Esophagus muscularis mucosa (tissue), 4 donors: ENCODE measurements around the gene COA5. TPM values are rescaled to one million over a fixed set of nuclear protein-coding genes. Genes with fewer than 3 reads are reported as not detected.
"Not testable (repeated sequence)": the region's sequence is repeated elsewhere in the genome, so short reads cannot be mapped to it uniquely, and the experiment has no call there.

ENCODE experiments used
- DNase-seq: peaks from one replicate; pipeline ENCODE4 v3.0.0-alpha.2; 2017; ENCODE audit errors: extremely low spot score
- H3K27ac ChIP-seq, 4 donors: fragments of 200-600 bp; sonication (generic); replicated peaks in 1 of 4; 1 replicate in 3 of 4; 2 replicates in 1 of 4; pipeline ENCODE4 v1.5.1; 2016 to 2019; ENCODE audit warnings: mild to moderate bottlenecking in 1 of 4
- H3K27me3 ChIP-seq, 4 donors: fragments of 200-600 bp; sonication (generic); one replicate each; pipeline versions ENCODE4 v1.5.1 to v1.6.0; 2016 to 2019
- H3K36me3 ChIP-seq, 4 donors: fragments of 200-600 bp; sonication (generic); one replicate each; pipeline ENCODE4 v1.5.1; 2016 to 2019
- H3K4me1 ChIP-seq, 4 donors: fragments of 200-600 bp; sonication (generic); one replicate each; pipeline ENCODE4 v1.5.1; 2016 to 2019
- H3K4me3 ChIP-seq, 4 donors: fragments of 200-600 bp; sonication (generic); 1 replicate in 2 of 4; 2 replicates in 2 of 4; pipeline ENCODE4 v1.5.1; 2016 to 2019; ENCODE audit warnings: mild to moderate bottlenecking in 4 of 4, moderate library complexity in 1 of 4
- H3K9me3 ChIP-seq, 4 donors: fragments of 200-600 bp; sonication (generic); 1 replicate in 3 of 4; 2 replicates in 1 of 4; pipeline ENCODE4 v1.5.1; 2016 to 2019
- EP300 ChIP-seq: sonication (generic); formaldehyde crosslinking; IDR thresholded peaks from one replicate; pipeline ENCODE4 v1.6.1; 2017; ENCODE audit warnings: antibody characterized with exemption
- POLR2A ChIP-seq: fragments of 450-650 bp; IDR thresholded peaks from one replicate; pipeline ENCODE4 v1.6.1; 2017; ENCODE audit warnings: antibody characterized with exemption, moderate library complexity, mild to moderate bottlenecking, low read depth
- POLR2AphosphoS5 ChIP-seq, 2 donors: sonication (generic); formaldehyde crosslinking; IDR thresholded peaks; one replicate each; pipeline ENCODE4 v1.6.1; 2017; ENCODE audit warnings: antibody characterized with exemption in 2 of 2
- WGBS: methylation state at CpG from one replicate; pipeline ENCODE4 v1.1.5; 2018; 5-methylcytosine and 5-hydroxymethylcytosine counted together
- intact Hi-C: fragments of 100-400 bp; cut with DNase I; formaldehyde crosslinking; loops from one replicate; pipeline ENCODE4 v1.15.1; 2023
- total RNA-seq, 4 donors: library from RNA; depleted of rRNA; stranded (reverse); fragments of >200 nt; gene quantifications; one replicate each; pipeline versions ENCODE4 v1.1.0 to v1.2.1, GENCODE V29; 2016
- TF ChIP-seq, protein P1 (sequence below), 3 experiments: fragments of 200-600 bp in 2 of 3; fragments of 450-650 bp in 1 of 3; sonication (generic) in 2 of 3; IDR thresholded peaks; one replicate each; pipeline ENCODE4 v1.5.1; 2017 to 2019; ENCODE audit warnings: antibody characterized with exemption in 3 of 3, mild to moderate bottlenecking in 2 of 3, moderate library complexity in 1 of 3

Gene COA5
- total RNA-seq, 4 donors from 2014 or later = 28.3 to 48.2 (median 31.7) TPM

DNA sequence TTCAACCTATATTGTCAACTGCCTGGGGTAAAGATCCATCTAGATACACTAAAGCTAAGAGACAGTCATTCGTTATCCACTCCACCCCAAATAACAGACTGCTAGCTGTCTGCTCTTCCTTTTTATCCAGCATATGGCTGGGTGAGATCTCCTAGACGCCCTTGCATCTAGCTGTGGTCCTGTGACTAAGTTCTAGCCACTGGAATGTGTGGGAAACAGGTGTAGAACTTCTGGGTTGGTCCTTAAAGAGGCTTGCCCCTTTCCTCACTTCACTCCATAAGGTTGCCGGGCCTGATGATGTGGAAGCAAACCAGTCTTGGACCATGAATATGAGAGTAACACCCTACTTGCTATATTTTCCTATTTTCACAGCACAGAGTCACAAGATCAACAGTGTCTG is 3.2 kb downstream of the COA5 start:
- peaks cover 4 to 39% (median 33%) of the 10 kb centered on the region in 4 donors for H3K36me3 ChIP-seq
- peaks cover 30 to 46% (median 38%) of the 10 kb centered on the region in 4 donors for H3K4me1 ChIP-seq
- DNase-seq = peak; percentile 87
- 77% methylated on average over 3 of the region's 3 CpGs for WGBS
- H3K4me3 ChIP-seq = no peak overlapping the region
- peaks cover 0 to 4% (median 0%) of the 10 kb centered on the region in 4 donors for H3K27me3 ChIP-seq
- intact Hi-C loops = loop anchor here (10.0 kb wide), 1 partner anchor 160 kb away; the partner anchor contains the start of gene INPP4A
- no peak for TF ChIP-seq POLR2AphosphoS5 (IDR thresholded peaks at IDR 0.05)
- TF ChIP-seq, protein P1, sequence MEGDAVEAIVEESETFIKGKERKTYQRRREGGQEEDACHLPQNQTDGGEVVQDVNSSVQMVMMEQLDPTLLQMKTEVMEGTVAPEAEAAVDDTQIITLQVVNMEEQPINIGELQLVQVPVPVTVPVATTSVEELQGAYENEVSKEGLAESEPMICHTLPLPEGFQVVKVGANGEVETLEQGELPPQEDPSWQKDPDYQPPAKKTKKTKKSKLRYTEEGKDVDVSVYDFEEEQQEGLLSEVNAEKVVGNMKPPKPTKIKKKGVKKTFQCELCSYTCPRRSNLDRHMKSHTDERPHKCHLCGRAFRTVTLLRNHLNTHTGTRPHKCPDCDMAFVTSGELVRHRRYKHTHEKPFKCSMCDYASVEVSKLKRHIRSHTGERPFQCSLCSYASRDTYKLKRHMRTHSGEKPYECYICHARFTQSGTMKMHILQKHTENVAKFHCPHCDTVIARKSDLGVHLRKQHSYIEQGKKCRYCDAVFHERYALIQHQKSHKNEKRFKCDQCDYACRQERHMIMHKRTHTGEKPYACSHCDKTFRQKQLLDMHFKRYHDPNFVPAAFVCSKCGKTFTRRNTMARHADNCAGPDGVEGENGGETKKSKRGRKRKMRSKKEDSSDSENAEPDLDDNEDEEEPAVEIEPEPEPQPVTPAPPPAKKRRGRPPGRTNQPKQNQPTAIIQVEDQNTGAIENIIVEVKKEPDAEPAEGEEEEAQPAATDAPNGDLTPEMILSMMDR (IDR thresholded peaks at IDR 0.05) = no peak
- no peak for TF ChIP-seq EP300
- TF ChIP-seq POLR2A = no peak
- no peaks in the 10 kb centered on the region for H3K9me3 ChIP-seq
- no peak overlapping the region for H3K27ac ChIP-seq

DNA sequence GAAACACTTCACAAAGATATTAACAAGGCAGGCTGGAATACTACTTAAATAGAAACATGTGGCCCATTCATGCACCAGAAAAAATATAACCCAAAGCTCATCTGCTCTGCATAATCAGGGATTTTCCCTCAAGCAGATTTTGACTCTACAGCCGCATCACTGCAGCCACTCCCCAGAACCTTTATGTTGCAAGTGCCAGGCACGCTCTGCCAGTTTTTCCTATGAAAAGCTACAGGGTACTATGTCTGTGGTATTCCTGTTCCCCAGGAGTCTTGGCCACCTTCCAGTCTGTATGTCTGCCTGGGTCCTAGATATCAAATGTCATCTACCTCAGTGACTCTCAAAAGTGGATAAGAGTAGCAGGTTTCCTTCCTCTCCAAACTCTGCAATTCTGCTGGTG is 3.8 kb downstream of the COA5 start:
- TF ChIP-seq, protein P1 (IDR thresholded peaks at IDR 0.05) = no peak
- TF ChIP-seq EP300 (no peak), POLR2AphosphoS5 (IDR thresholded peaks at IDR 0.05) (no peak), POLR2A (no peak)
- H3K36me3 ChIP-seq = peaks cover 7 to 45% (median 38%) of the 10 kb centered on the region in 4 donors
- no peak overlapping the region for H3K27ac ChIP-seq
- no peaks in the 10 kb centered on the region for H3K9me3 ChIP-seq
- H3K4me3 ChIP-seq = no peak overlapping the region
- intact Hi-C loops = loop anchor here (5.0 to 10.0 kb wide), 2 partner anchors 160 to 192 kb away; partner anchors contain the start of gene INPP4A
- peaks cover 0 to 4% (median 0%) of the 10 kb centered on the region in 4 donors for H3K27me3 ChIP-seq
- 82% methylated on average over 2 of the region's 2 CpGs for WGBS
- H3K4me1 ChIP-seq = peaks cover 25 to 40% (median 32%) of the 10 kb centered on the region in 4 donors
- no peak for DNase-seq

DNA sequence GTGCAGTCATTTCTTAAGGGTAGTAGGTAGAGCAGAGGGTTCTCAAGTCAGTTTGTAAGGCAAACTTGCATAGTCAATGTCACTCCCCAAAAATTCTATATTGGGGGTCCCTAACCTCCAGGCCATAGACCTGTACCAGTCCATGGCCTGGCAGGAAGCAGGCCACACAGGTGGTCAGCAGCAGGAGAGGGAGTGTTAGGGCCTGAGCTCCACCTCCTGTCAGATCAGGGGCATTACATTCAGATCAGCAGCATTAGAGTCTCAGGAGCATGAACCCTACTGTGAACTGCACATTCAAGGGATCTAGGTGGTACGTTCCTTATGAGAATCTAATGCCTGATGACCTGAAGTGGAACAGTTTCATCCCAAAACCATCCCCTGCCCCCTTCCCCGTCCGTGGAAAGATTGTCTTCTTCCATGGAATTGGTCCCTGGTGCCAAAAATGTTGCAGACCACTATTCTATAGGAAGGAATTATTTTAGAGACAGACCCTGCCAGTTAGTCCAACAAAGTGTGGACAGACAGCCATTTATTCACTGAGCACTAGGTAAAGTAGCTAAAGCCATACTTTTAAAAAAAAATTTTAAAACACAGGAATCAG is 6.7 kb downstream of the COA5 start:
- intact Hi-C loops = loop anchor here (5.0 to 10.0 kb wide), 2 partner anchors 157 to 189 kb away; partner anchors contain the start of gene INPP4A

DNA sequence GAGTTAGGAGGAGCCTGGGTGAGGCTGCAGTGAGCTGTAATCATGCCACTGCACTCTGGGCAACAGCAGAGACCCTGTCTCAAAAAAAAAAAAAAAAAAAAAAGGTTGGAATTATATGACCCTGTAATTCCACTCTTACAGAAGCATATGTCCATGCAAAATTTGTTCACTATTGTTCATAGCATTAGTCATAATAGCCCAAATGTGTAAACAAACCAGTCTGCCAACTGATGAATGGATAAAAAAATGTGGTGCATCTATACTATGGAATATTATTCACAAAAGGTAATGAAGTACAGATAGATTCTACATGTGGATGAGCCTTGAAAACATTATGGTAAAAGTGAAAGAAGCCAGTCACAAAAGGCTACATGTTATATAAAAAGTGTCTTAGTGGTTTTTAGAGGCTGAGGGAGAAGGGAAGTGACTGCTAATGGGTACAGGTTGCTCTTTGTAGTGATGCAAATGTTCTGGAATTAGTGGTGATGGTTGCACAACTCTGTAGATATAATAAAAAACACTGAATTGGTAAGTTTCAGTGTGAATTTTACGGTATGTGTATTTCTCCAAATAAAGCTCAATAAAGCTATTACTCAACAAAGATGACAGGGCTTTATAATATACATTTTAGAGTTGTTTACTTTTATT is 9.4 kb downstream of the COA5 start:
- H3K9me3 ChIP-seq = no peaks in the 10 kb centered on the region
- WGBS = 80% methylated on average over 1 of the region's 1 CpG
- no peaks in the 10 kb centered on the region for H3K27me3 ChIP-seq
- peak overlapping the region in 1 of 4 donors; percentile 10 for H3K27ac ChIP-seq
- no peaks in the 10 kb centered on the region for H3K4me1 ChIP-seq
- no peak overlapping the region for H3K4me3 ChIP-seq
- no peak for DNase-seq
- intact Hi-C loops = no loop called here
- TF ChIP-seq POLR2AphosphoS5 (IDR thresholded peaks at IDR 0.05) = no peak
- no peak for TF ChIP-seq EP300
- TF ChIP-seq POLR2A = no peak
- TF ChIP-seq, protein P1 (IDR thresholded peaks at IDR 0.05) = no peak
- peaks cover 14 to 74% (median 49%) of the 10 kb centered on the region in 4 donors for H3K36me3 ChIP-seq

More for the DNA sequence above, 6.7 kb downstream of the COA5 start:
- TF ChIP-seq POLR2AphosphoS5 (IDR thresholded peaks at IDR 0.05) (no peak), POLR2A (no peak), EP300 (no peak)
- TF ChIP-seq, protein P1 (IDR thresholded peaks at IDR 0.05) = peak; percentile 44 to 60 (median 46)
- peak; percentile 78 for DNase-seq
- no peaks in the 10 kb centered on the region for H3K27me3 ChIP-seq
- H3K27ac ChIP-seq = no peak overlapping the region
- peaks cover 14 to 72% (median 50%) of the 10 kb centered on the region in 4 donors for H3K36me3 ChIP-seq
- H3K4me3 ChIP-seq = no peak overlapping the region
- H3K9me3 ChIP-seq = no peaks in the 10 kb centered on the region
- 96% methylated on average over 3 of the region's 3 CpGs for WGBS
- H3K4me1 ChIP-seq = peaks cover 11 to 23% (median 17%) of the 10 kb centered on the region in 4 donors

DNA sequence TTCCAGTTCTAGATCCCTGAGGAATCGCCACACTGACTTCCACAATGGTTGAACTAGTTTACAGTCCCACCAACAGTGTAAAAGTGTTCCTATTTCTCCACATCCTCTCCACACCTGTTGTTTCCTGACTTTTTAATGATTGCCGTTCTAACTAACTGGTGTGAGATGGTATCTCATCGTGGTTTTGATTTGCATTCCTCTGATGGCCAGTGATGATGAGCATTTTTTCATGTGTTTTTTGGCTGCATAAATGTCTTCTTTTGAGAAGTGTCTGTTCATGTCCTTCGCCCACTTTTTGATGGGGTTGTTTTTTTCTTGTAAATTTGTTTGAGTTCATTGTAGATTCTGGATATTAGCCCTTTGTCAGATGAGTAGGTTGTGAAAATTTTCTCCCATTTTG is 13.6 kb downstream of the COA5 start:
- H3K4me3 ChIP-seq, H3K4me1 ChIP-seq, DNase-seq, H3K27me3 ChIP-seq, intact Hi-C loops, H3K9me3 ChIP-seq, H3K27ac ChIP-seq: not testable (repeated sequence)
- peaks cover 11 to 65% (median 30%) of the 10 kb centered on the region in 4 donors for H3K36me3 ChIP-seq
- WGBS = 93% methylated on average over 4 of the region's 4 CpGs
